B cell (primary cell): ENCODE data around the gene KLK7. TPM values are rescaled to one million over a fixed set of nuclear protein-coding genes. Genes with fewer than 3 reads are reported as not detected.

Experiments
- ATAC-seq: fragments of 200-7000 bp; cut with Tn5 transposase; one replicate; pipeline ENCODE4 v1.10.0; 2021; ENCODE audit warnings: low read depth, mild to moderate bottlenecking, moderate number of reproducible peaks, moderate library complexity
- CTCF ChIA-PET: fragments of 350-600 bp; sonication (Branson Sonifier 250); formaldehyde crosslinking; loops from one replicate; lab custom pipeline; 2021; ENCODE audit warnings: antibody characterized with exemption, inconsistent platforms; lab: Charles Lee
- POLR2A ChIA-PET: fragments of 350-600 bp; sonication (Branson Sonifier 250); formaldehyde crosslinking; loops from one replicate; lab custom pipeline; 2021; ENCODE audit warnings: antibody characterized with exemption; lab: Charles Lee
- DNase-seq: peaks from one replicate; pipeline ENCODE4 v3.0.0; 2013
- H2AFZ ChIP-seq: 2 replicates; pipeline ENCODE4 v1.6.1; 2012; ENCODE audit warnings: mild to moderate bottlenecking, low read depth, low read length; ENCODE audit not compliant: insufficient read depth, poor library complexity, severe bottlenecking
- H3K27ac ChIP-seq, 2 donors: 1 replicate in 1 of 2; 2 replicates in 1 of 2; pipeline ENCODE4 v1.5.1; 2012 to 2013; ENCODE audit warnings: low read length in 2 of 2, mild to moderate bottlenecking in 2 of 2, moderate library complexity in 1 of 2
- H3K27me3 ChIP-seq, 4 experiments: fragments of 200-600 bp in 1 of 4; sonication (generic) in 1 of 4; replicated peaks in 1 of 4; 1 replicate in 2 of 4; 2 replicates in 2 of 4; pipeline versions ENCODE4 v1.6.1 to v1.7.0; 2013 to 2016; ENCODE audit warnings: low read length in 3 of 4, mild to moderate bottlenecking in 2 of 4, mixed read lengths in 1 of 4, moderate library complexity in 1 of 4; ENCODE audit not compliant: insufficient read depth in 4 of 4, control insufficient read depth in 3 of 4; ENCODE audit errors: control extremely low read depth in 1 of 4
- H3K36me3 ChIP-seq, 2 experiments: replicated peaks in 1 of 2; 1 replicate in 1 of 2; 2 replicates in 1 of 2; pipeline versions ENCODE4 v1.6.1 to v1.7.1; 2013; ENCODE audit warnings: low read length in 1 of 2; ENCODE audit not compliant: insufficient read depth in 2 of 2, control insufficient read depth in 1 of 2; ENCODE audit errors: control extremely low read depth in 1 of 2, extremely low read depth in 1 of 2
- H3K4me1 ChIP-seq, 2 donors: fragments of 200-600 bp in 1 of 2; sonication (generic) in 1 of 2; 1 replicate in 1 of 2; 2 replicates in 1 of 2; pipeline versions ENCODE4 v1.5.1 to v1.6.1; 2013 to 2017; ENCODE audit warnings: low read length in 2 of 2; ENCODE audit not compliant: control insufficient read depth in 2 of 2, insufficient read depth in 2 of 2
- H3K4me2 ChIP-seq: replicated peaks from 2 replicates; pipeline ENCODE3; 2012; ENCODE audit warnings: mild to moderate bottlenecking, low read depth, low read length; ENCODE audit not compliant: poor library complexity, severe bottlenecking
- H3K4me3 ChIP-seq, 5 experiments: fragments of 200-600 bp in 1 of 5; sonication (generic) in 1 of 5; 1 replicate in 3 of 5; 2 replicates in 2 of 5; pipeline versions ENCODE4 v1.5.1 to v1.7.0; 2011 to 2016; ENCODE audit warnings: low read length in 4 of 5, mild to moderate bottlenecking in 4 of 5, low read depth in 2 of 5, control low read depth in 1 of 5, moderate library complexity in 1 of 5; ENCODE audit not compliant: insufficient read depth in 1 of 5; ENCODE audit errors: control extremely low read depth in 1 of 5, extremely low read depth in 1 of 5
- H3K79me2 ChIP-seq: fragments of 200-600 bp; sonication (generic); one replicate; pipeline ENCODE4 v1.6.0; 2016; ENCODE audit warnings: low read length; ENCODE audit not compliant: control insufficient read depth, insufficient read depth
- H3K9ac ChIP-seq: fragments of 200-600 bp; sonication (generic); 2 replicates; pipeline ENCODE4 v1.6.1; 2017; ENCODE audit warnings: mild to moderate bottlenecking, low read length, moderate library complexity
- H3K9me3 ChIP-seq, 3 donors: one replicate each; pipeline versions ENCODE4 v1.6.1 to v1.7.1; 2013; ENCODE audit warnings: low read length in 2 of 3; ENCODE audit not compliant: control insufficient read depth in 2 of 3, insufficient read depth in 1 of 3; ENCODE audit errors: control extremely low read depth in 1 of 3
- H4K20me1 ChIP-seq: 2 replicates; pipeline ENCODE4 v1.6.0; 2012; ENCODE audit warnings: mild to moderate bottlenecking, low read length; ENCODE audit not compliant: insufficient read depth, control insufficient read depth, poor library complexity, severe bottlenecking
- H3K27ac Mint-ChIP-seq: one replicate; pipeline ENCODE4 v1.8.0; 2021; ENCODE audit warnings: mixed read lengths
- H3K27me3 Mint-ChIP-seq: one replicate; pipeline ENCODE4 v1.8.0; 2021; ENCODE audit warnings: mixed read lengths
- H3K4me1 Mint-ChIP-seq: one replicate; pipeline ENCODE4 v1.8.0; 2021; ENCODE audit warnings: mixed read lengths
- H3K4me3 Mint-ChIP-seq: one replicate; pipeline ENCODE4 v1.8.0; 2021; ENCODE audit warnings: mixed read lengths
- H3K9me3 Mint-ChIP-seq: one replicate; pipeline ENCODE4 v1.8.0; 2022; ENCODE audit warnings: mixed read lengths; ENCODE audit not compliant: insufficient read depth
- EZH2 ChIP-seq: IDR thresholded peaks from 2 replicates; pipeline ENCODE4 v1.6.1; 2012; ENCODE audit warnings: borderline replicate concordance, low read depth, mild to moderate bottlenecking, moderate library complexity, low read length; ENCODE audit not compliant: insufficient read depth, poor library complexity, severe bottlenecking
- WGBS: methylation state at CpG from one replicate; pipeline ENCODE4 v1.1.5; 2013; ENCODE audit warnings: missing lambda C conversion rate; ENCODE audit not compliant: insufficient coverage; 5-methylcytosine and 5-hydroxymethylcytosine counted together
- intact Hi-C: fragments of 100-400 bp; cut with micrococcal nuclease; formaldehyde crosslinking; loops from one replicate; pipeline ENCODE4 v1.10.0; 2022
- polyA plus RNA-seq: library from polyadenylated mRNA; depleted of rRNA; stranded (reverse); fragments of >200 nt; gene quantifications from 2 replicates; pipeline ENCODE4 v1.2.3, GENCODE V29; 2012
- total RNA-seq, 2 donors: library from RNA; stranded (reverse); fragments of 120-200 nt in 1 of 2; gene quantifications; 1 replicate in 1 of 2; 2 replicates in 1 of 2; pipeline versions ENCODE4 v1.2.3 to v1.2.4, GENCODE V29; 2013 to 2022
- TF ChIP-seq, protein P1 (sequence below): fragments of 200-600 bp; IDR thresholded peaks from one replicate; pipeline ENCODE4 v1.8.0; 2022; ENCODE audit warnings: antibody characterized with exemption, mild to moderate bottlenecking

Gene KLK7
- total and polyA plus RNA-seq, 2 donors (not counting 1 experiment from before 2014, with no cell fraction given): not detected

- Histone ChIP-seq H3K9me3 (peaks cover 0 to 5% (median 0%) of the 10 kb centered on the region in 3 donors), H4K20me1 (no peaks in the 10 kb centered on the region), H3K4me2 (no peak overlapping the region), H3K27me3 (peaks cover 0 to 11% (median 4%) of the 10 kb centered on the region in 4 experiments), H3K36me3 (no peaks in the 10 kb centered on the region), H3K9ac (no peak overlapping the region), H3K4me3 (no peak overlapping the region), H3K4me1 (peaks cover 0 to 4% of the 10 kb centered on the region in 2 donors), H3K27ac (no peak overlapping the region), H2AFZ (no peak overlapping the region), H3K79me2 (no peaks in the 10 kb centered on the region)
- Mint-ChIP-seq H3K27ac (no peak overlapping the region), H3K27me3 (peaks cover 33% of the 10 kb centered on the region), H3K4me1 (peaks cover 2% of the 10 kb centered on the region), H3K9me3 (no peaks in the 10 kb centered on the region), H3K4me3 (no peak overlapping the region)
- ATAC-seq (no peak), DNase-seq (no peak)
- WGBS: 74% methylated on average over 10 of the region's 11 CpGs
- intact Hi-C loops: loop anchor here (5.0 kb wide), 1 partner anchor 638 kb away; no protein-coding TSS in a partner anchor
- POLR2A ChIA-PET: no interaction called here
- TF ChIP-seq, protein P1, sequence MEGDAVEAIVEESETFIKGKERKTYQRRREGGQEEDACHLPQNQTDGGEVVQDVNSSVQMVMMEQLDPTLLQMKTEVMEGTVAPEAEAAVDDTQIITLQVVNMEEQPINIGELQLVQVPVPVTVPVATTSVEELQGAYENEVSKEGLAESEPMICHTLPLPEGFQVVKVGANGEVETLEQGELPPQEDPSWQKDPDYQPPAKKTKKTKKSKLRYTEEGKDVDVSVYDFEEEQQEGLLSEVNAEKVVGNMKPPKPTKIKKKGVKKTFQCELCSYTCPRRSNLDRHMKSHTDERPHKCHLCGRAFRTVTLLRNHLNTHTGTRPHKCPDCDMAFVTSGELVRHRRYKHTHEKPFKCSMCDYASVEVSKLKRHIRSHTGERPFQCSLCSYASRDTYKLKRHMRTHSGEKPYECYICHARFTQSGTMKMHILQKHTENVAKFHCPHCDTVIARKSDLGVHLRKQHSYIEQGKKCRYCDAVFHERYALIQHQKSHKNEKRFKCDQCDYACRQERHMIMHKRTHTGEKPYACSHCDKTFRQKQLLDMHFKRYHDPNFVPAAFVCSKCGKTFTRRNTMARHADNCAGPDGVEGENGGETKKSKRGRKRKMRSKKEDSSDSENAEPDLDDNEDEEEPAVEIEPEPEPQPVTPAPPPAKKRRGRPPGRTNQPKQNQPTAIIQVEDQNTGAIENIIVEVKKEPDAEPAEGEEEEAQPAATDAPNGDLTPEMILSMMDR: no peak
- no peak for TF ChIP-seq EZH2
- CTCF ChIA-PET: no interaction called here
Measured at GRCh38 chr19:51023946-51024345, 40.2 kb upstream of the KLK7 start.

DNA sequence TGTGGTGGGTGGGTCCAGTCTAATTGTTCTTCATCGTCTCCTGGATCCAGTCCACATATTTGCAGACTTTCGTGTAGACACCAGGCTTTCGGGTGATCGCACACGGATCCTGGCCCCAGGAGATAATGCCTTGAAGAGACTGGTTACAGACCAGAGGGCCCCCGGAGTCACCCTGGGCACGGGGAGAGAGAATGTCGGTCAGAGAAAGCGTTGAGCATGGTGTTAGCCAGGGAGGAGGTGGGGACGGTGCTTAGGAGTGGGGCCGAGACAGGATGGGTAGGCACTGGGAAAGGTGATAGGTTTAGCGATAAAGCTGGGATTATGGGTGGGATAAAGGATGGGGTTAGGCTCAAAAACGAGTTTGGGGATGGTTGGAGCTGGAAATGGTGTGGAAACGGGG, 38.8 kb upstream of the KLK7 start:
- Histone ChIP-seq H3K4me2 (no peak overlapping the region), H4K20me1 (no peaks in the 10 kb centered on the region), H3K36me3 (no peaks in the 10 kb centered on the region), H3K79me2 (no peaks in the 10 kb centered on the region), H3K4me1 (peaks cover 0 to 9% of the 10 kb centered on the region in 2 donors), H3K27ac (no peak overlapping the region), H3K27me3 (peaks cover 0 to 21% (median 9%) of the 10 kb centered on the region in 4 experiments), H3K4me3 (no peak overlapping the region), H3K9me3 (peaks cover 0 to 14% (median 0%) of the 10 kb centered on the region in 3 donors), H2AFZ (no peak overlapping the region), H3K9ac (no peak overlapping the region)
- ChIA-PET CTCF (no interaction called here), POLR2A (no interaction called here)
- H3K27ac Mint-ChIP-seq: no peak overlapping the region
- TF ChIP-seq, protein P1: no peak
- TF ChIP-seq EZH2: no peak
- 73% methylated on average over 14 of the region's 14 CpGs for WGBS
- no peak for DNase-seq
- no peaks in the 10 kb centered on the region for H3K9me3 Mint-ChIP-seq
- no peak for ATAC-seq
- no peak overlapping the region for H3K4me3 Mint-ChIP-seq
- H3K27me3 Mint-ChIP-seq: peaks cover 37% of the 10 kb centered on the region
- intact Hi-C loops: loop anchor here (5.0 kb wide), 1 partner anchor 640 kb away; no protein-coding TSS in a partner anchor
- peaks cover 7% of the 10 kb centered on the region for H3K4me1 Mint-ChIP-seq
